ENCODE data around the gene BABAM2.

GRCh38 chr2:28094739-28095138, 204.2 kb downstream of the BABAM2 start:
- TF ChIP-seq, protein P1, sequence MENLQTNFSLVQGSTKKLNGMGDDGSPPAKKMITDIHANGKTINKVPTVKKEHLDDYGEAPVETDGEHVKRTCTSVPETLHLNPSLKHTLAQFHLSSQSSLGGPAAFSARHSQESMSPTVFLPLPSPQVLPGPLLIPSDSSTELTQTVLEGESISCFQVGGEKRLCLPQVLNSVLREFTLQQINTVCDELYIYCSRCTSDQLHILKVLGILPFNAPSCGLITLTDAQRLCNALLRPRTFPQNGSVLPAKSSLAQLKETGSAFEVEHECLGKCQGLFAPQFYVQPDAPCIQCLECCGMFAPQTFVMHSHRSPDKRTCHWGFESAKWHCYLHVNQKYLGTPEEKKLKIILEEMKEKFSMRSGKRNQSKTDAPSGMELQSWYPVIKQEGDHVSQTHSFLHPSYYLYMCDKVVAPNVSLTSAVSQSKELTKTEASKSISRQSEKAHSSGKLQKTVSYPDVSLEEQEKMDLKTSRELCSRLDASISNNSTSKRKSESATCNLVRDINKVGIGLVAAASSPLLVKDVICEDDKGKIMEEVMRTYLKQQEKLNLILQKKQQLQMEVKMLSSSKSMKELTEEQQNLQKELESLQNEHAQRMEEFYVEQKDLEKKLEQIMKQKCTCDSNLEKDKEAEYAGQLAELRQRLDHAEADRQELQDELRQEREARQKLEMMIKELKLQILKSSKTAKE (IDR thresholded peaks at IDR 0.05; ENCODE audit: low read depth, poor library complexity, severe bottlenecking), result no peak
- TF ChIP-seq, protein P2, sequence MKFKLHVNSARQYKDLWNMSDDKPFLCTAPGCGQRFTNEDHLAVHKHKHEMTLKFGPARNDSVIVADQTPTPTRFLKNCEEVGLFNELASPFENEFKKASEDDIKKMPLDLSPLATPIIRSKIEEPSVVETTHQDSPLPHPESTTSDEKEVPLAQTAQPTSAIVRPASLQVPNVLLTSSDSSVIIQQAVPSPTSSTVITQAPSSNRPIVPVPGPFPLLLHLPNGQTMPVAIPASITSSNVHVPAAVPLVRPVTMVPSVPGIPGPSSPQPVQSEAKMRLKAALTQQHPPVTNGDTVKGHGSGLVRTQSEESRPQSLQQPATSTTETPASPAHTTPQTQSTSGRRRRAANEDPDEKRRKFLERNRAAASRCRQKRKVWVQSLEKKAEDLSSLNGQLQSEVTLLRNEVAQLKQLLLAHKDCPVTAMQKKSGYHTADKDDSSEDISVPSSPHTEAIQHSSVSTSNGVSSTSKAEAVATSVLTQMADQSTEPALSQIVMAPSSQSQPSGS (IDR thresholded peaks at IDR 0.05; ENCODE audit: low read length), result no peak
- no peak for TF ChIP-seq SMC3 (IDR thresholded peaks at IDR 0.05; ENCODE audit: borderline replicate concordance, low read length)
- no peak for TF ChIP-seq CTCF (IDR thresholded peaks at IDR 0.05 in 2 of 3, conservative IDR thresholded peaks at IDR 0.05 in 1 of 3; ENCODE audit: control insufficient read depth in 2 of 3, extremely low read depth in 1 of 3, insufficient read depth in 1 of 3, low read depth in 3 of 3, low read length in 3 of 3)
